ENCODE results near the gene DUSP18.

DNA sequence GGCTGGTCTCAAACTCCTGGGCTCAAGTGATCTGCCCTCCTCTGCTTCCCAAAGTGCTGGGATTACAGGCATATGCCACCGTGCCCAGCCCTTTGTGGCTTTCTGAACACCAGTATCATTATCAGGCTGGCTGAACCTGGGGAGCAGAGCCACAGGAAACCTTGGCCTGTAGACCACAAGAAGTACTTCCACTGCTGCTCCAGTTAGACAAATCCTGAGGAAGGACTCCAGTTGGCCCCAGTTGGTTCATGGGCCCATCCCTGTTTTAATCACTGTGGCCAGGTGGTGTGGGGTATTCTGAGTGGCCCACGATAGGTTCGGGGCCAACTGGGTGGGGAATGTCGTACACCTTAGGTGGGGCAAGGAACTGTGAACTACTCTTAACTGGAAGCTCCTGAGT, 5.5 kb upstream of the DUSP18 start:
- TF ChIP-seq, protein P1, sequence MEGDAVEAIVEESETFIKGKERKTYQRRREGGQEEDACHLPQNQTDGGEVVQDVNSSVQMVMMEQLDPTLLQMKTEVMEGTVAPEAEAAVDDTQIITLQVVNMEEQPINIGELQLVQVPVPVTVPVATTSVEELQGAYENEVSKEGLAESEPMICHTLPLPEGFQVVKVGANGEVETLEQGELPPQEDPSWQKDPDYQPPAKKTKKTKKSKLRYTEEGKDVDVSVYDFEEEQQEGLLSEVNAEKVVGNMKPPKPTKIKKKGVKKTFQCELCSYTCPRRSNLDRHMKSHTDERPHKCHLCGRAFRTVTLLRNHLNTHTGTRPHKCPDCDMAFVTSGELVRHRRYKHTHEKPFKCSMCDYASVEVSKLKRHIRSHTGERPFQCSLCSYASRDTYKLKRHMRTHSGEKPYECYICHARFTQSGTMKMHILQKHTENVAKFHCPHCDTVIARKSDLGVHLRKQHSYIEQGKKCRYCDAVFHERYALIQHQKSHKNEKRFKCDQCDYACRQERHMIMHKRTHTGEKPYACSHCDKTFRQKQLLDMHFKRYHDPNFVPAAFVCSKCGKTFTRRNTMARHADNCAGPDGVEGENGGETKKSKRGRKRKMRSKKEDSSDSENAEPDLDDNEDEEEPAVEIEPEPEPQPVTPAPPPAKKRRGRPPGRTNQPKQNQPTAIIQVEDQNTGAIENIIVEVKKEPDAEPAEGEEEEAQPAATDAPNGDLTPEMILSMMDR (IDR thresholded peaks at IDR 0.05; ENCODE audit: poor library complexity), result no peak
- TF ChIP-seq EZH2phosphoT487 (IDR thresholded peaks at IDR 0.05; ENCODE audit: low read depth, severe bottlenecking, unreplicated experiment), result no peak

Data from hepatocyte (in vitro differentiated cells).